Hematopoietic multipotent progenitor cell treated with erythropoietin and hydrocortisone succinate and interleukin-3 and kit ligand, for 17 days (in vitro differentiated cells): ENCODE data around the gene ATG2B.

ENCODE experiments used
- DNase-seq: peaks from one replicate; pipeline ENCODE4 v3.0.0-alpha.2; 2015; ENCODE audit warnings: low spot score

Gene ATG2B

DNA sequence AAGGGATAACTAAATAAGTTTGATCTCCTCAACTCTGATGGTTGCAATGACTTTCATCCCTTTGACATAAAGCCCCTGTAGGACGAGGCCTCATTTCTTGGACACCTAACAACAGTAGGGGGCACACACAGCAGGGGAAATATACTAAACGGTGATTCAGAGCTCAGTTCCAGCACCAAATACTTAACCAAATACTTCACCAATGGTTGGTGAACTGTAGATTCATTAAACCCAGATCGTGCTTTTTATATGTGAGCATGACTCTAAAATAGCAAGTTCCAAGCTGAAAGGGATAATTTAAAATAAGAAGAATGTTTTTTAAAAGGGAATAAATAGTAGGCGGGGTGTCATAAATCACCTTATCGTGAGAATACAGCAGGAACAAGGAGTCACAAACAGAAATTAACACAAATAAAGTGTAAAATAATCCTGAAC, 53.2 kb downstream of the ATG2B start:
- DNase-seq, result peak; percentile 33

DNA sequence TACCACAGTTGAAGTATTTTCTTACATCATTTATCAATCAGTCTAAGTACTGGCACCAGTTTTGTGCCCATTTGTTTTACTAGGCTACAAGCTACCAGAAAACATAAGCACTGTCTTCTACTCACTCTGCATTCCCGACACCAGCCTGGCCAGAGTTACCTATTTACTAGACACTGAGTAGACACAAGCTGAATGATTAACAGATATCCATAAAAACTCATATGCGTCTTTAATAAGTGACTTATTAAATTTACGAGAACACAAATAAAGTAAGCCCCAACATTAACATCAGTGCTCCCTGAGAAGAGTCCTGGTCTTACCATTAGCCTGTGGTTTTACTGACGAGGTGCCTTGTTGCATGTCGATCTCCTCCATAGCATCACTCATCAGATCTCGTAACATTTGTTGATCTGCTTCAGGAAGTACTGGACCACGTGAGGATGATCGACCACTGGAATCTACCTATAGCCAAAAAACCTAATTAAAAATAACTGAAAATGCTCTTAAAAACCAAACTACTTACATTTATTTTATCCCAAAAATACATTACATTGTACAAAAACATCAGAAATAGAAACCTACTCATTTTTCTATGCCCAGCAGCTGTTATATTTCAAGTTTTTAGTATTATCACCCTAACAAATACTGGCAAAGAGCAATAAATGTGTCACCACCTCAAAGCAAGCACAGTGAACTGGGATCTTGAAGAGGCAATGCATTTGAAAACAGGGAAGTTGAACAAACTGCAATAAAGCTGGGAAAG, 53.8 kb downstream of the ATG2B start:
- no peak for DNase-seq

- no peak for DNase-seq
Observed at GRCh38 chr14:96307434-96307833, 55.7 kb downstream of the ATG2B start.

DNA sequence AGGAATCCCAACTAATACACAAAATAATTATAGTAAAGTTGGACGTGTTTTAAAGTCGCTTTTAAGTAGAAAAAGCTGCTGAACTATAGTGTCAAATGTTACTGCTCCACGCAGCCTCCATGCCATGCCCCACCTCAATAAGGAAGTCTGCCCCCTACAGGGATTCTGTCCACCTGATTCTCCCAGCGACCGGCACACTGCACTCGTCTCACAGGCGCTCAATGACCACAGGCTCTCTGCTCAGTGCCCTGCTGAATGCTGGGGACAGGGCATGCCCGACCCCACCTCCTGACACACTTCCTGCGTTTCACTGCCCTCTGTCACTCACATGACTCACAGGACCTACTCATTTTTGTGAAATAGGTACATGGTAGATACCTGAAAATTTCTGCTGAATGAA, 58.2 kb downstream of the ATG2B start:
- no peak for DNase-seq

- DNase-seq, result no peak
Observed at GRCh38 chr14:96303981-96304380, 59.2 kb downstream of the ATG2B start.

DNA sequence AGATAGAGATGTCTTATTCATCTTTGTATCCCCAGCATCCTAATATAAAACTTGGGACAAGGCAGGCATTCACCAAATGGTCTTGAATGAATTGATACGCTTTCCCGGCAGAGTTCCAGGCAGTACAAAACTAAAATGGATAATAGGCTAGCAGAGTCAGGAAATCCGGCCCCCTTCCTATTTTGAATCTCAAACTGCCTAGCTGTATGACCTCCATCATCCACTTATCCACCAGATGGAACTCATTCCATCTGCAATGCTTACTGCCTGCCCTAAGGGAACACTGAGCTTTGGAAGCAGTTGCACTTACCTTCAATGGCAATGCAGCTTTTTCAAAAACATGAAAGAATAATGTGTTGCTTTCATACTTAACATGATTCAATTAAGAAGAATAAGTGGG, 63.7 kb downstream of the ATG2B start:
- DNase-seq, result no peak

GRCh38 chr14:96297997-96298515, 65.1 kb downstream of the ATG2B start:
- DNase-seq, result no peak

- DNase-seq, result peak; percentile 64
Observed at GRCh38 chr14:96297000-96297399, 66.1 kb downstream of the ATG2B start.

- no peak for DNase-seq
Observed at GRCh38 chr14:96294246-96294645, 68.9 kb downstream of the ATG2B start.

GRCh38 chr14:96287856-96288255, 75.3 kb downstream of the ATG2B start:
- DNase-seq, result no peak

DNA sequence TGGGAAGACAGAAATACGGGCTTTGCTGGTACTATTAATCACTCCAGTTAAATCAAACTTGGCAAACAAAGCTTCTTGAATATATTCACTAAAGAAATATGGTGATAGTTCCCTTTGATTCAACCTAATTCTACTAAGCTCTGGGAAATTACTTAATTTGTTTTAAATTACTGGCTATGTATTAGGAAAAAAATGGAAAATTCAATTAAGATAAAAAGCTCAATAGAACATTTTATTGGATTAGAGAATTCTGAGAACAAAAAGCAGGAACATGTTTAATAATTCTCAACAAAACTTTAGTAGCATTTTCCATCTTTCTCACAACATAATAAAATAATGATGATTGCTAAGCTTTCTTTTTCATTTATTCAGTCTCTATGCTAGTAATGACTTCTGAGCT, 76.9 kb downstream of the ATG2B start:
- DNase-seq, result no peak

DNA sequence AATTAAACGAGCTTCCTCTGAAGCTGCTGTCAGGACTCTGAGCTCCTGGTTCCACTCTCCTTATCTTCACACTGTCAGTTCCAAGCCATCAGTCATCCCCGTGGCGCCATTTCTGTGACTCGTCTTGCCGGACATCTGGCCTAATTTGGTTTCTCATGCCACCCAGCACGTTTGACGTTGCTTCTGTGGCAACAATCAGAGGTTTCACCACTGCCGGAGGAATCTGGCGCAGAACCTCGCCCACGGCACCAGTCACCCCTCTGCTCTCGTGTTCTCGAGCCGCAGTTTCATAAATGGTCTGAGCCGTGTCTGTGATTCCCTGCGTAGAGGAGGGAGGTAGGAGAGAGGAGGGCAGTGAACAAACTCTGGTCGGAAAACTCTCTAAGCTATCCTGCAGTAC, 77.5 kb downstream of the ATG2B start:
- DNase-seq, result no peak

DNA sequence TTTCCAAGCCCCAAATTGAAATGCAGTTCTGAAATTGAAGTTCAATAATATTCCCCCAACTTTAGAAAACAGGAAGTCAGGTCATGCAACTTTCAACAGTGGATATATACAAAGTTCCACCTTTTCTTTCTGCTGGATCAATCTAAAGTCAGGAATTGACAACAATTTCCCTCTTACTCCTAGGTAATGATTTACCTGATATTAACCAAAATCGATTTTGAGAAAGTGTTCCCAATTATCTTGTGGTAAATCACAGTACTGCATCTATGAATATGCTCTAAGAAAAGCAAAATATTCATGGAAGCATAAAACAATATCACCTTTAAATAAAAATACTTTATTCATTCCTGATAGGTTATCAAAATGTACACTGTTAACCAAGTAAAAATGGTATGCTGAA, 78.7 kb downstream of the ATG2B start:
- DNase-seq, result no peak

DNA sequence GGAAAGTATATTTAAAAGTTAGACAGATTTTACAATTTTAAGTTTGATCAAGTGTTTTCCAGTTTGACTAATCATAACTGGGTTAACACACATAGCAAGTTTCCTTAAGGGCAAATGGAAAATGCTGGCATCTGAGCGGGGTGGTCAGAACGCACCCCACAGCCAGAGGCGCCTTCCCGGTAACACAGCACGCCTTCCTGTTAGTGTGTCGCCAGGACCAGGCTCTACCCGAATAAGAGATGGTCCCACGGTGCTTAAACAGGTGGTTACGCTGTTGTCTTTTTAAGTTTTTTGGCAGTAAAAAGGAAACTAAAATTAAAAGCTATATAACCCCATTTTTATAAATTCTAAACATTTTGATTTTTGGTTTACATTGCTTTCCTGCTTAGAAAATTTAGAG, 79.1 kb downstream of the ATG2B start:
- DNase-seq, result no peak

- DNase-seq, result peak; percentile 56
Observed at GRCh38 chr14:96281486-96281885, 81.7 kb downstream of the ATG2B start.

DNA sequence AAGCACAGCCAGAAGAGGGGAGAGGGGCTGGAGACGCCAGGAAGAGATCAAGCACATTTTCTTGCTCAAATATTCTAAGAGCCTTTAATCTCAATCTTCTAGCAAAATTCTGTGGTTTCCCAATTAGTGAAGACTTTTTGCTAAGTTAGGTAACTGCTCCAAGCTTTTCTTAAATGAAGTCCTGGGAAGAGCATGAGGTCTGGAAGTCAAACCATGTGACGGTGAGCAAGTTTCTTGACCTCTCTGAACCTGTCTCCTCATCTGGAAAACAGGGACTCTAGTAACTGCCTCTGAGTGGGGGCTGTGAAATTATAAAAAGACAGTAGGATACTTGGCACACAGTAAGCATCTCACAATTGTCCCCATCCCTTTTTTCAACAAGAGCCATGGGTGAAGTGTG, 83.0 kb downstream of the ATG2B start:
- DNase-seq, result no peak

GRCh38 chr14:96279564-96279963, 83.6 kb downstream of the ATG2B start:
- DNase-seq, result no peak

DNA sequence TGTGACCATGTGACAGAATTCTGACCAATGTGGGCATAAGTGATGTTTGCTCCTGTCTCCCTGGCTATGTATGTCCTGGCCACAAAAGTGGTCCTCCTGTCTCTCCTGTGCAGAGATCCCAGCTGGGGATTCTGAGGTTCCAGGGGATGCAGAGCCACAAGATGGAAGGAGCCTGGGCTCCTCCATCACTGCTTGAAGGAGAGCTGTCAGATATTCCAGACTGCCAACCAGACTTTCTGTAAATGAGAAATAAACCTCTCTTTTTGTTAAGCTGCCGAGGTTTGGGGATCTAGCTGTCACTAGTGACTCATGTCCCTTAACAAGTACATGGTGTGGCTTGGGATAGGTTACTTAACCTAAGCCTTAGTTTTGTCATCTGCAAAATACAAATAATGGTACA, 85.3 kb downstream of the ATG2B start:
- DNase-seq, result no peak

GRCh38 chr14:96275177-96276112, 87.7 kb downstream of the ATG2B start:
- DNase-seq, result peak; percentile 67

GRCh38 chr14:96274543-96274942, 88.6 kb downstream of the ATG2B start:
- no peak for DNase-seq

DNA sequence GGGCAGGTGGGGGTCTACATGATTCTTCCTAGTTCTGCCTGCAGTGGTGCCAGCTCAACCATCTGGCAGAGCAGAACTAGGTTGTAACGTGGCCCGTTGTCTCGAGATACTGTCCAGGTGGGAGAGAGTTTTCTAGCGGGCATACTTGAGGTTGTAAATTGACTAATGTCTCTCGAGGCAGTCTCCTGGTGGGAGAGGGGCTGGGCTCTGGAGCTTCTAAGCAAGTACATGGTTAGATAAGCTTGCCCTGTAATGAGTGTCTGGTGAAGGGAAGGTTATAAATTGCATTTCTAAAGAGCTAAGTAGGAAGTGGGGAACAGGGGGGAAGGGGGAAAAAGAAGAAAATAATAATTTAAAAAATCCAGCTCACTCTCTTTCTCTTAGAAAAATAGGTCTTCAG, 89.0 kb downstream of the ATG2B start:
- DNase-seq, result no peak

GRCh38 chr14:96273629-96274028, 89.5 kb downstream of the ATG2B start:
- DNase-seq, result no peak
